Colonic mucosa (tissue), 4 donors: ENCODE measurements around the gene SETBP1. TPM values are rescaled to one million over a fixed set of nuclear protein-coding genes. Genes with fewer than 3 reads are reported as not detected.

Source experiments
- DNase-seq: peaks from one replicate; pipeline ENCODE4 v3.0.0-alpha.2; 2020
- H3K27ac ChIP-seq: fragments of 200-600 bp; one replicate; pipeline ENCODE4 v1.8.0; 2021
- H3K27me3 ChIP-seq: fragments of 200-600 bp; one replicate; pipeline ENCODE4 v1.8.0; 2021
- H3K36me3 ChIP-seq: fragments of 200-600 bp; one replicate; pipeline ENCODE4 v1.8.0; 2021
- H3K4me1 ChIP-seq: fragments of 200-600 bp; one replicate; pipeline ENCODE4 v1.8.0; 2021; ENCODE audit warnings: mild to moderate bottlenecking
- H3K4me3 ChIP-seq: fragments of 200-600 bp; one replicate; pipeline ENCODE4 v1.8.0; 2021
- H3K9ac ChIP-seq, 2 donors: one replicate each; pipeline ENCODE4 v1.7.0; 2013; ENCODE audit warnings: control low read depth in 2 of 2, low read depth in 2 of 2, low read length in 2 of 2
- H3K9me3 ChIP-seq: fragments of 200-600 bp; one replicate; pipeline ENCODE4 v1.8.0; 2021
- intact Hi-C: fragments of 100-400 bp; cut with DNase I; formaldehyde crosslinking; loops from one replicate; pipeline ENCODE4 v1.14.1; 2022
- total RNA-seq, 2 donors: library from RNA; stranded (reverse); fragmentation: NEBNext Ultra II Directional in 1 of 2; extraction: Animal tissue kit (Norgen Biotek cat#: 25700) in 1 of 2; gene quantifications; one replicate each; pipeline ENCODE4 v1.2.1, GENCODE V29; 2021
- TF ChIP-seq, protein P1 (sequence below): fragments of 200-600 bp; IDR thresholded peaks from one replicate; pipeline ENCODE4 v1.8.0; 2022; ENCODE audit warnings: antibody characterized with exemption, mild to moderate bottlenecking
- donor health status: healthy.
- donor health status: DM: no; HTN: no; CAD: no.
- donor health status: DM: no; HTN: no; CAD: no.

SETBP1 gene
- total RNA-seq, 2 donors from 2014 or later, result 9.6 to 11.8 TPM

DNA sequence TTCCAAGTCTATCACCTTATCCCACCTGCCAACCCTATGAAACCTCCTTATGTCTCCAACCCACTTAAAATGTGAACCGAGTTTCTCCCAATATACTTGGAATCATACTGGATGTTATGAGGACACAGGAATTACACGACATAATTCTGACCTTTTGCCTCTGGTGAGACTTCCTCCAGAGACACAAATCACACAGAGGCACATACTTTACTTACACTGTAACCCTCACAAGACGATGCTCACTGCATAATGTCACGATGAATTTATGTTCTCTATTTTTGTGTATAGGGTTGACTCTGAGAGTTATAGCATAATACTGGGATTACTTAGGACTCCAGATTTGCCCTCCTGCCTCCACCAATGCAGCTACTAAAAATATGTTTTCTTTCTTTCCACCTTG is 28.0 kb upstream of the SETBP1 start:
- Histone ChIP-seq H3K9ac (no peak overlapping the region), H3K9me3 (no peaks in the 10 kb centered on the region), H3K4me3 (no peak overlapping the region), H3K36me3 (no peaks in the 10 kb centered on the region), H3K27me3 (no peaks in the 10 kb centered on the region), H3K4me1 (no peaks in the 10 kb centered on the region), H3K27ac (no peak overlapping the region)
- intact Hi-C loops, result no loop called here
- no peak for DNase-seq
- TF ChIP-seq, protein P1, sequence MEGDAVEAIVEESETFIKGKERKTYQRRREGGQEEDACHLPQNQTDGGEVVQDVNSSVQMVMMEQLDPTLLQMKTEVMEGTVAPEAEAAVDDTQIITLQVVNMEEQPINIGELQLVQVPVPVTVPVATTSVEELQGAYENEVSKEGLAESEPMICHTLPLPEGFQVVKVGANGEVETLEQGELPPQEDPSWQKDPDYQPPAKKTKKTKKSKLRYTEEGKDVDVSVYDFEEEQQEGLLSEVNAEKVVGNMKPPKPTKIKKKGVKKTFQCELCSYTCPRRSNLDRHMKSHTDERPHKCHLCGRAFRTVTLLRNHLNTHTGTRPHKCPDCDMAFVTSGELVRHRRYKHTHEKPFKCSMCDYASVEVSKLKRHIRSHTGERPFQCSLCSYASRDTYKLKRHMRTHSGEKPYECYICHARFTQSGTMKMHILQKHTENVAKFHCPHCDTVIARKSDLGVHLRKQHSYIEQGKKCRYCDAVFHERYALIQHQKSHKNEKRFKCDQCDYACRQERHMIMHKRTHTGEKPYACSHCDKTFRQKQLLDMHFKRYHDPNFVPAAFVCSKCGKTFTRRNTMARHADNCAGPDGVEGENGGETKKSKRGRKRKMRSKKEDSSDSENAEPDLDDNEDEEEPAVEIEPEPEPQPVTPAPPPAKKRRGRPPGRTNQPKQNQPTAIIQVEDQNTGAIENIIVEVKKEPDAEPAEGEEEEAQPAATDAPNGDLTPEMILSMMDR, result no peak

DNA sequence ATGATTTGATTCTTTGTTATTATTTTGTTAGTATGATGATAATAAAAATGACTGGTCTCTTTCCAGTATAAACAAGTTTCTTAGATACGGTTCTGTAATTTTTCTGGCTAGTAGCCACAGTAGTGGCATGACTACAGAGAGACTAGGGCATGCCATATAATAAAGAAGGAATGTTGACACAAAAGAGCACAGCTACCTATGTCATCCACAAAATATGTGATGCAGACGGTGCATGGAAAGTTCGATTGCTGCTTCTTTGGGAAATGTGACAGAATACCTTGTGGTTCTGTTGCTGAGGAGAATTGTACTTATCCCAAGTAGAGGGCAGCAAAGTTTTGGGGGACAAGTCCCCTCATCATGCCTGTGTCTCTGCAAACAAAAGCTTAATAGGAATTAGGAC is 26.1 kb upstream of the SETBP1 start:
- DNase-seq, result no peak
- TF ChIP-seq, protein P1, result no peak
- Histone ChIP-seq H3K4me1 (no peaks in the 10 kb centered on the region), H3K9ac (no peak overlapping the region), H3K9me3 (no peaks in the 10 kb centered on the region), H3K27ac (no peak overlapping the region), H3K27me3 (no peaks in the 10 kb centered on the region), H3K36me3 (no peaks in the 10 kb centered on the region), H3K4me3 (no peak overlapping the region)
- intact Hi-C loops, result no loop called here

DNA sequence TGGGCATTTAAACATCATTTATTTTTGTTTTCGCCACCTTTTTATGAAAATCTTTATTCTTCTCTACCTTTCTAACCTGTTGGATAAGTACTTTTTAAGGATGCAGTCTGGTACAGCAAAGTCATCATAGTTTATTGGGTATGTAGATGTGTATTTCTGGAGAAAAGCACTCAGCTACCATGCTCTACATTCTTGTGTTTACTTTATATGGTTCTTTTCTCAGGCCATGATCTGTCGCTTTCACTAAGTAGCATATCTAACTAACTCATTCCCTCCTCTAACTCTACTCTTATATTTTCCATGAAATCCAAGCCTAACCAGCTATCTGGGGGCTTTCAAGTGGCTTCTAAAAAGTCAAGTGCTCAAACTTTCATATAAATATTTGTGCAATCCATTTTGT is 25.3 kb upstream of the SETBP1 start:
- no peak overlapping the region for H3K4me3 ChIP-seq
- TF ChIP-seq, protein P1, result no peak
- H3K4me1 ChIP-seq, result no peaks in the 10 kb centered on the region
- intact Hi-C loops, result no loop called here
- no peak for DNase-seq
- no peaks in the 10 kb centered on the region for H3K9me3 ChIP-seq
- H3K27ac ChIP-seq, result no peak overlapping the region
- H3K9ac ChIP-seq, result no peak overlapping the region
- no peaks in the 10 kb centered on the region for H3K27me3 ChIP-seq
- H3K36me3 ChIP-seq, result no peaks in the 10 kb centered on the region

DNA sequence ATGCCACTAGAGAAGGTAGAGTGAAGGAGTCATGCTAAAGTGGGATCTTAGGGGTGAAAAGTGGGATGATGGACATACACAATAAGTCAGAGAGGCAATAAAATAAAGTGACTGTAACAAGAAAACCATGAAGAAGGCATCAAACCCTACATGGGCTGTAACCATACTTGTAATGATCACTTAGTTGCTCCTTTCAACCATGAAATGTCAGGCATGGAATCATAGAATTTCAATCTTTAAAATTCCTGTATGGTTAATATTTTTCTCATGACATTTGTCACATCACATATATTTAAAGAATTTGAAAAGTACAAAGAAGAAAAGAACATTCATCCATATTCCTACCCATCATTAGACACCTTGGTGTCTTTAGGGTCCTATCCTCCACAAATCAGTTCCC is 20.9 kb upstream of the SETBP1 start:
- intact Hi-C loops, result no loop called here
- no peak for DNase-seq
- H3K27ac ChIP-seq, result no peak overlapping the region

DNA sequence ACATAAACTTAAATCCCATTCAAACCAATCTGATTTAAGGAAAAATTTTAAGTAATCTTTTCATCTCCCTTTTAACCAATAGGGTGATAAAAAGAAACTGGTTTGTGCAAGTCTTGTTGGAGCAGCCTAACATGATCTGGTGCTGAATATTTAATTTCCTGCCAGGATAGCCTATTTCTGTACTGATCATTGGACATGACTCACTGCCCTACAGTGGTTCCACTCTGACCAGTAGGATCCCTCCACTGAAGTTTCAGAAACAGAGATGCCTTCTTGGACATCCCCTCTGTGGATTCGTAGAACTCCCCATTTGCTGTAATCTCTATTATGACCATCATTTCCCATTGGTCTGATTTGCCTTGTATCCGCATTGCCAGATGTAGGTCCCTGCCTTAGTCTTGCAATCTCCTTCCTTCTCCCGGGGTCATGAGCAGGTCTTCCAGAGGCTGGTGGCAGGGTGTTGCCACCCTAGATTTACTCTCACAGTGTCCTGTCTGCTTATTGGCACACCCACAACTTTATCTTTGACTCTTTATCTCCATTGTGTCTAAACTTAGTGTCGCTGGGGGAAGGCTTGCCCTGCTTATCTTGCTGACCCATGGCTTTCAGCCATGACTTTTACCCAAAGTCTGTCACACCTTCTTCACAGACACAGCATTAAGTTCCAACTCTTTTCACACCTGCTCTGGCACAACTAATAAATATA is 12.3 kb upstream of the SETBP1 start:
- no peak overlapping the region for H3K27ac ChIP-seq
- no peak overlapping the region for H3K9ac ChIP-seq
- H3K9me3 ChIP-seq, result no peaks in the 10 kb centered on the region
- H3K36me3 ChIP-seq, result no peaks in the 10 kb centered on the region
- H3K4me1 ChIP-seq, result no peaks in the 10 kb centered on the region
- no peak for DNase-seq
- intact Hi-C loops, result no loop called here
- TF ChIP-seq, protein P1, result no peak
- no peaks in the 10 kb centered on the region for H3K27me3 ChIP-seq
- H3K4me3 ChIP-seq, result no peak overlapping the region

More for the DNA sequence above, 20.9 kb upstream of the SETBP1 start:
- Histone ChIP-seq H3K27me3 (no peaks in the 10 kb centered on the region), H3K4me1 (no peaks in the 10 kb centered on the region), H3K36me3 (no peaks in the 10 kb centered on the region), H3K4me3 (no peak overlapping the region), H3K9me3 (no peaks in the 10 kb centered on the region), H3K9ac (no peak overlapping the region)
- TF ChIP-seq, protein P1, result no peak
